T-helper 2 cell treated with Interferon-gamma antibody and Interleukin-4, amounts not matched to agents 100 ng/mL and 5 ng/mL, for 36 hours (primary cell): ENCODE results near the gene ODF2. TPM values are rescaled to one million over a fixed set of nuclear protein-coding genes. Genes with fewer than 3 reads are reported as not detected.
"Not testable (repeated sequence)": the region's sequence is repeated elsewhere in the genome, so short reads cannot be mapped to it uniquely, and the experiment has no call there.

Experiments used
- intact Hi-C: fragments of 100-400 bp; cut with micrococcal nuclease; formaldehyde crosslinking; loops from one replicate; pipeline ENCODE4 v1.15.1; 2023
- total RNA-seq: library from RNA; stranded (reverse); gene quantifications from 2 replicates; pipeline ENCODE4 v1.2.3, GENCODE V29; 2022

Gene ODF2
- 54.3 and 58.6 TPM in 2 replicates for total RNA-seq

- intact Hi-C loops = loop anchor here (1.0 to 5.0 kb wide), 9 partner anchors 35 to 571 kb away; partner anchors contain the start of genes CERCAM, COQ4, GLE1 and GOLGA2
These were observed at the start of gene ODF2 for GRCh38 chr9:128455849-128456612. Gene ODF2 (plus strand): TSS chr9:128456006. CDS start chr9:128456092, 86 bp downstream.

GRCh38 chr9:128406848-128407391, 48.9 kb upstream of the ODF2 start:
- intact Hi-C loops = no loop called here

GRCh38 chr9:128408963-128409431, 46.8 kb upstream of the ODF2 start:
- intact Hi-C loops = no loop called here

GRCh38 chr9:128409450-128409849, 46.4 kb upstream of the ODF2 start:
- intact Hi-C loops = no loop called here

GRCh38 chr9:128409978-128410377, 45.8 kb upstream of the ODF2 start:
- intact Hi-C loops = no loop called here

- intact Hi-C loops = loop anchor here (2.0 kb wide), 1 partner anchor 49 kb away; no protein-coding TSS in a partner anchor
These were observed 44.3 kb upstream of the ODF2 start for GRCh38 chr9:128411364-128412119.

GRCh38 chr9:128412120-128412790, 43.6 kb upstream of the ODF2 start:
- intact Hi-C loops = loop anchor here (2.0 kb wide), 1 partner anchor 49 kb away; no protein-coding TSS in a partner anchor

GRCh38 chr9:128413728-128414127, 42.1 kb upstream of the ODF2 start:
- intact Hi-C loops = loop anchor here (2.0 kb wide), 1 partner anchor 51 kb away; no protein-coding TSS in a partner anchor

GRCh38 chr9:128414461-128414860, 41.3 kb upstream of the ODF2 start:
- intact Hi-C loops = no loop called here

- intact Hi-C loops = no loop called here
These were observed 40.5 kb upstream of the ODF2 start for GRCh38 chr9:128415281-128415680.

GRCh38 chr9:128416014-128416413, 39.8 kb upstream of the ODF2 start:
- intact Hi-C loops = no loop called here

- intact Hi-C loops = no loop called here
These were observed 39.3 kb upstream of the ODF2 start for GRCh38 chr9:128416432-128417019.

- intact Hi-C loops = no loop called here
These were observed 36.5 kb upstream of the ODF2 start for GRCh38 chr9:128419061-128419925.

- intact Hi-C loops = loop anchor here (2.0 kb wide), 1 partner anchor 37 kb away; the partner anchor contains the start of gene ODF2
These were observed 35.7 kb upstream of the ODF2 start for GRCh38 chr9:128420060-128420650.

GRCh38 chr9:128420651-128421481, 34.9 kb upstream of the ODF2 start, which contains the start of gene CERCAM:
Gene CERCAM (plus strand): TSS chr9:128420857. CDS start chr9:128420878, 21 bp downstream.
- intact Hi-C loops = loop anchor here (2.0 kb wide), 1 partner anchor 36 kb away; the partner anchor contains the start of gene ODF2

GRCh38 chr9:128421482-128421996, 34.3 kb upstream of the ODF2 start:
- intact Hi-C loops = loop anchor here (2.0 kb wide), 1 partner anchor 35 kb away; the partner anchor contains the start of gene ODF2

GRCh38 chr9:128422022-128422782, 33.6 kb upstream of the ODF2 start:
- intact Hi-C loops = not testable (repeated sequence)
